ENCODE results near the gene TMEM97.

- no peak for TF ChIP-seq POLR2A (IDR thresholded peaks at IDR 0.05)
- no peak for TF ChIP-seq CTCF (IDR thresholded peaks at IDR 0.05)
- no peak for TF ChIP-seq EP300 (IDR thresholded peaks at IDR 0.05)
- no peak for TF ChIP-seq POLR2AphosphoS5 (IDR thresholded peaks at IDR 0.05)
Measured at GRCh38 chr17:28350271-28350670, 31.3 kb downstream of the TMEM97 start.
